Keratinocyte (primary cell): Measurements from ENCODE around the gene BCAP31. TPM values are rescaled to one million over a fixed set of nuclear protein-coding genes. Genes with fewer than 3 reads are reported as not detected.

Experiments
- DNase-seq: peaks from one replicate; pipeline ENCODE4 v3.0.0-alpha.2; 2011; ENCODE audit warnings: low read depth, missing footprints, low spot score
- FAIRE-seq: peaks from 2 replicates; lab custom pipeline; 2011; peaks lifted over from hg19 to GRCh38; lab: Jason Lieb, UNC
- H2AFZ ChIP-seq: 2 replicates; pipeline ENCODE4 v1.6.0; 2012; ENCODE audit warnings: low read length, control low read depth, inconsistent platforms; ENCODE audit not compliant: control insufficient read depth
- H3K27ac ChIP-seq: 2 replicates; pipeline ENCODE4 v1.5.1; 2011; ENCODE audit warnings: low read length; ENCODE audit not compliant: control insufficient read depth, insufficient read depth
- H3K27me3 ChIP-seq: 3 replicates; pipeline ENCODE4 v1.6.0; 2011; ENCODE audit warnings: low read length; ENCODE audit not compliant: control insufficient read depth, insufficient read depth; ENCODE audit errors: extremely low read depth
- H3K36me3 ChIP-seq, 2 experiments: 2 replicates in 1 of 2; 3 replicates in 1 of 2; pipeline ENCODE4 v1.5.1; 2011; ENCODE audit warnings: low read length in 2 of 2, mild to moderate bottlenecking in 1 of 2; ENCODE audit not compliant: control insufficient read depth in 2 of 2, insufficient read depth in 2 of 2; ENCODE audit errors: extremely low read depth in 1 of 2
- H3K4me1 ChIP-seq: 3 replicates; pipeline ENCODE4 v1.5.1; 2011; ENCODE audit warnings: low read length; ENCODE audit not compliant: control insufficient read depth, insufficient read depth; ENCODE audit errors: extremely low read depth
- H3K4me2 ChIP-seq: 3 replicates; pipeline ENCODE4 v1.6.0; 2011; ENCODE audit warnings: low read depth, low read length; ENCODE audit not compliant: control insufficient read depth, insufficient read depth; ENCODE audit errors: extremely low read depth
- H3K4me3 ChIP-seq, 3 experiments: fragments of 200-600 bp in 1 of 3; sonication (generic) in 1 of 3; 2 replicates in 2 of 3; 3 replicates in 1 of 3; pipeline ENCODE4 v1.5.1; 2011 to 2016; ENCODE audit warnings: low read length in 3 of 3, mild to moderate bottlenecking in 3 of 3, control low read depth in 2 of 3, inconsistent platforms in 1 of 3, low read depth in 1 of 3, mixed read lengths in 1 of 3, mixed run types in 1 of 3, moderate library complexity in 1 of 3; ENCODE audit not compliant: control insufficient read depth in 2 of 3, insufficient read depth in 2 of 3; ENCODE audit errors: extremely low read depth in 1 of 3
- H3K79me2 ChIP-seq: 2 replicates; pipeline ENCODE4 v1.6.0; 2012; ENCODE audit warnings: low read length; ENCODE audit not compliant: control insufficient read depth, insufficient read depth
- H3K9ac ChIP-seq: 3 replicates; pipeline ENCODE4 v1.6.0; 2011; ENCODE audit warnings: low read length; ENCODE audit not compliant: control insufficient read depth, insufficient read depth; ENCODE audit errors: extremely low read depth
- H3K9me1 ChIP-seq: 3 replicates; pipeline ENCODE4 v1.6.0; 2011; ENCODE audit warnings: low read length; ENCODE audit not compliant: control insufficient read depth, insufficient read depth; ENCODE audit errors: extremely low read depth
- H3K9me3 ChIP-seq: 2 replicates; pipeline ENCODE4 v1.5.1; 2012; ENCODE audit warnings: low read depth, low read length; ENCODE audit not compliant: control insufficient read depth
- H4K20me1 ChIP-seq: 3 replicates; pipeline ENCODE4 v1.6.0; 2011; ENCODE audit warnings: low read length; ENCODE audit not compliant: control insufficient read depth, insufficient read depth; ENCODE audit errors: extremely low read depth
- CTCF ChIP-seq, 3 experiments: IDR thresholded peaks in 1 of 3; conservative IDR thresholded peaks in 1 of 3; optimal IDR thresholded peaks in 1 of 3; 2 replicates in 2 of 3; 3 replicates in 1 of 3; pipeline versions ENCODE3 to v1.5.1; 2011; ENCODE audit warnings: low read length in 3 of 3, mild to moderate bottlenecking in 3 of 3, moderate library complexity in 2 of 3, control low read depth in 1 of 3, inconsistent platforms in 1 of 3; ENCODE audit not compliant: insufficient read depth in 2 of 3; ENCODE audit errors: extremely low read depth in 1 of 3
- EZH2 ChIP-seq: IDR thresholded peaks from one replicate; pipeline ENCODE4 v1.6.1; 2012; ENCODE audit warnings: inconsistent platforms, mild to moderate bottlenecking, low read length, moderate library complexity
- dilution Hi-C: fragments of 300-500 bp; cut with MboI; formaldehyde crosslinking; loops from one replicate; pipeline ENCODE4 v1.7.0; 2020; ENCODE audit warnings: low sequenced_read_pairs; ENCODE audit not compliant: extremely low pct_ligation_motif_present
- polyA plus RNA-seq, 5 experiments: library from polyadenylated mRNA; depleted of rRNA in 3 of 5; stranded (reverse) in 3 of 5; stranded (forward) in 1 of 5; unstranded in 1 of 5; fragments of >200 nt; gene quantifications; 1 replicate in 1 of 5; 2 replicates in 3 of 5; 3 replicates in 1 of 5; pipeline versions ENCODE4 v1.2.1 to v1.2.3, GENCODE V29; 2011 to 2012; ENCODE audit warnings: missing spikeins in 2 of 5, low read depth in 1 of 5, low replicate concordance in 1 of 5

Gene BCAP31
- polyA plus RNA-seq, 1 donor (not counting 4 experiments of a cell fraction or from before 2014, with no cell fraction given) = 262 TPM

- Histone ChIP-seq H3K4me2 (no peak overlapping the region), H3K36me3 (no peaks in the 10 kb centered on the region), H3K9me1 (no peaks in the 10 kb centered on the region), H3K4me3 (peak overlapping the region in 1 of 3 experiments; percentile 5), H3K27ac (no peak overlapping the region), H3K27me3 (no peaks in the 10 kb centered on the region), H3K4me1 (no peaks in the 10 kb centered on the region), H3K79me2 (no peaks in the 10 kb centered on the region), H3K9ac (no peak overlapping the region), H2AFZ (peak overlapping the region; percentile 7), H3K9me3 (no peaks in the 10 kb centered on the region), H4K20me1 (no peaks in the 10 kb centered on the region)
- TF ChIP-seq EZH2 = no peak
- TF ChIP-seq CTCF (optimal IDR thresholded peaks at IDR 0.05 in 1 of 3, IDR thresholded peaks at IDR 0.05 in 1 of 3, conservative IDR thresholded peaks at IDR 0.05 in 1 of 3; ENCODE audit: extremely low read depth in 1 of 3, insufficient read depth in 2 of 3, low read length in 3 of 3) = no peak
- FAIRE-seq = no peak
- dilution Hi-C loops = no loop called here
- no peak for DNase-seq
These were observed 56.8 kb downstream of the BCAP31 start for GRCh38 chrX:153667281-153667955.

GRCh38 chrX:153665726-153666306, 58.4 kb downstream of the BCAP31 start:
- H3K36me3 ChIP-seq = no peaks in the 10 kb centered on the region
- no peak for TF ChIP-seq EZH2
- TF ChIP-seq CTCF (optimal IDR thresholded peaks at IDR 0.05 in 1 of 3, IDR thresholded peaks at IDR 0.05 in 1 of 3, conservative IDR thresholded peaks at IDR 0.05 in 1 of 3; ENCODE audit: extremely low read depth in 1 of 3, insufficient read depth in 2 of 3, low read length in 3 of 3) = no peak
- no peaks in the 10 kb centered on the region for H3K79me2 ChIP-seq
- no peaks in the 10 kb centered on the region for H3K4me1 ChIP-seq
- H4K20me1 ChIP-seq = no peaks in the 10 kb centered on the region
- no peak overlapping the region for H3K9ac ChIP-seq
- H3K27me3 ChIP-seq = no peaks in the 10 kb centered on the region
- H3K9me3 ChIP-seq = no peaks in the 10 kb centered on the region
- no peak overlapping the region for H2AFZ ChIP-seq
- no peak overlapping the region for H3K4me3 ChIP-seq
- dilution Hi-C loops = no loop called here
- DNase-seq = no peak
- H3K9me1 ChIP-seq = no peaks in the 10 kb centered on the region
- no peak overlapping the region for H3K27ac ChIP-seq
- FAIRE-seq = no peak
- H3K4me2 ChIP-seq = no peak overlapping the region
